Stimulated activated CD4-positive, alpha-beta T cell treated with anti-CD3 and anti-CD28 coated beads, Interleukin-2, amount 100 ng/mL, for 4 hours (primary cell): ENCODE measurements around the gene ATP8A1.
"Not testable (repeated sequence)": the region's sequence is repeated elsewhere in the genome, so short reads cannot be mapped to it uniquely, and the experiment has no call there.

Experiments
- DNase-seq: peaks from one replicate; pipeline ENCODE4 v3.0.0-alpha.2; 2020; ENCODE audit warnings: low read depth

Gene ATP8A1

GRCh38 chr4:42467777-42468176 is 189.1 kb downstream of the ATP8A1 start:
- DNase-seq = not testable (repeated sequence)

- DNase-seq = no peak
Measured at GRCh38 chr4:42466273-42466844, 190.5 kb downstream of the ATP8A1 start.

GRCh38 chr4:42464550-42465094 is 192.3 kb downstream of the ATP8A1 start:
- no peak for DNase-seq

GRCh38 chr4:42461216-42461615 is 195.7 kb downstream of the ATP8A1 start:
- DNase-seq = not testable (repeated sequence)

- no peak for DNase-seq
Measured at GRCh38 chr4:42460043-42460442, 196.9 kb downstream of the ATP8A1 start.

- DNase-seq = no peak
Measured at GRCh38 chr4:42458657-42459056, 198.2 kb downstream of the ATP8A1 start.

- no peak for DNase-seq
Measured at GRCh38 chr4:42454755-42455420, 202.0 kb downstream of the ATP8A1 start.

GRCh38 chr4:42453612-42454011 is 203.3 kb downstream of the ATP8A1 start:
- no peak for DNase-seq

GRCh38 chr4:42452823-42453222 is 204.1 kb downstream of the ATP8A1 start:
- no peak for DNase-seq

- no peak for DNase-seq
Measured at GRCh38 chr4:42446823-42447222, 210.1 kb downstream of the ATP8A1 start.

GRCh38 chr4:42445038-42445437 is 211.9 kb downstream of the ATP8A1 start:
- DNase-seq = no peak

GRCh38 chr4:42442601-42443000 is 214.3 kb downstream of the ATP8A1 start:
- DNase-seq = no peak

GRCh38 chr4:42440083-42440482 is 216.8 kb downstream of the ATP8A1 start:
- no peak for DNase-seq

- no peak for DNase-seq
Measured at GRCh38 chr4:42436928-42437565, 219.9 kb downstream of the ATP8A1 start.

GRCh38 chr4:42428036-42428435 is 228.9 kb downstream of the ATP8A1 start:
- no peak for DNase-seq

GRCh38 chr4:42425146-42426065 is 231.5 kb downstream of the ATP8A1 start:
- DNase-seq = no peak

GRCh38 chr4:42420140-42420539 is 236.8 kb downstream of the ATP8A1 start:
- DNase-seq = no peak

- no peak for DNase-seq
Measured at GRCh38 chr4:42417550-42417949, 239.4 kb downstream of the ATP8A1 start.

- DNase-seq = no peak
Measured at GRCh38 chr4:42416017-42416416, 240.9 kb downstream of the ATP8A1 start.

- DNase-seq = no peak
Measured at GRCh38 chr4:42415281-42415680, 241.6 kb downstream of the ATP8A1 start.

- DNase-seq = no peak
Measured at GRCh38 chr4:42412251-42412650, 244.7 kb downstream of the ATP8A1 start.

- no peak for DNase-seq
Measured at GRCh38 chr4:42411803-42412202, 245.1 kb downstream of the ATP8A1 start.
